ENCODE results near the gene GGT6.
"Not testable (repeated sequence)": the region's sequence is repeated elsewhere in the genome, so short reads cannot be mapped to it uniquely, and the experiment has no call there.

GGT6 gene

GRCh38 chr17:4580291-4580690 is 19.9 kb upstream of the GGT6 start:
- Histone ChIP-seq H3K36me3 (ENCODE audit: control insufficient read depth, insufficient read depth, low read length) (no peaks in the 10 kb centered on the region), H3K4me3 (ENCODE audit: low read length) (no peak overlapping the region), H3K27me3 (ENCODE audit: control insufficient read depth, insufficient read depth, low read length) (peaks cover 11% of the 10 kb centered on the region), H3K4me1 (ENCODE audit: control insufficient read depth, insufficient read depth, low read length) (no peaks in the 10 kb centered on the region), H3K27ac (ENCODE audit: low read depth, low read length) (no peak overlapping the region), H3K9ac (ENCODE audit: low read length) (no peak overlapping the region)

- H3K36me3 ChIP-seq (ENCODE audit: control insufficient read depth, insufficient read depth, low read length) = no peaks in the 10 kb centered on the region
Measured at GRCh38 chr17:4579678-4580077, 19.3 kb upstream of the GGT6 start.

GRCh38 chr17:4578349-4578748 is 18.0 kb upstream of the GGT6 start:
- H3K27me3 ChIP-seq (ENCODE audit: control insufficient read depth, insufficient read depth, low read length); H3K9ac ChIP-seq (ENCODE audit: low read length); H3K36me3 ChIP-seq (ENCODE audit: control insufficient read depth, insufficient read depth, low read length); H3K27ac ChIP-seq (ENCODE audit: low read depth, low read length); H3K4me3 ChIP-seq (ENCODE audit: low read length); H3K4me1 ChIP-seq (ENCODE audit: control insufficient read depth, insufficient read depth, low read length): not testable (repeated sequence)

More at GRCh38 chr17:4579678-4580077, 19.3 kb upstream of the GGT6 start:
- Histone ChIP-seq H3K9ac (ENCODE audit: low read length) (no peak overlapping the region), H3K4me1 (ENCODE audit: control insufficient read depth, insufficient read depth, low read length) (no peaks in the 10 kb centered on the region), H3K27me3 (ENCODE audit: control insufficient read depth, insufficient read depth, low read length) (peaks cover 8% of the 10 kb centered on the region), H3K4me3 (ENCODE audit: low read length) (no peak overlapping the region), H3K27ac (ENCODE audit: low read depth, low read length) (no peak overlapping the region)

GRCh38 chr17:4577386-4577993 is 17.1 kb upstream of the GGT6 start:
- no peaks in the 10 kb centered on the region for H3K4me1 ChIP-seq (ENCODE audit: control insufficient read depth, insufficient read depth, low read length)
- H3K4me3 ChIP-seq (ENCODE audit: low read length) = no peak overlapping the region
- no peaks in the 10 kb centered on the region for H3K36me3 ChIP-seq (ENCODE audit: control insufficient read depth, insufficient read depth, low read length)
- no peak overlapping the region for H3K9ac ChIP-seq (ENCODE audit: low read length)
- peaks cover 6% of the 10 kb centered on the region for H3K27me3 ChIP-seq (ENCODE audit: control insufficient read depth, insufficient read depth, low read length)
- no peak overlapping the region for H3K27ac ChIP-seq (ENCODE audit: low read depth, low read length)

GRCh38 chr17:4576729-4577322 is 16.4 kb upstream of the GGT6 start:
- Histone ChIP-seq H3K27ac (ENCODE audit: low read depth, low read length) (no peak overlapping the region), H3K9ac (ENCODE audit: low read length) (no peak overlapping the region), H3K36me3 (ENCODE audit: control insufficient read depth, insufficient read depth, low read length) (no peaks in the 10 kb centered on the region), H3K27me3 (ENCODE audit: control insufficient read depth, insufficient read depth, low read length) (peaks cover 2% of the 10 kb centered on the region), H3K4me3 (ENCODE audit: low read length) (no peak overlapping the region), H3K4me1 (ENCODE audit: control insufficient read depth, insufficient read depth, low read length) (no peaks in the 10 kb centered on the region)

GRCh38 chr17:4576161-4576558 is 15.8 kb upstream of the GGT6 start:
- Histone ChIP-seq H3K27ac (ENCODE audit: low read depth, low read length) (no peak overlapping the region), H3K9ac (ENCODE audit: low read length) (no peak overlapping the region), H3K4me1 (ENCODE audit: control insufficient read depth, insufficient read depth, low read length) (no peaks in the 10 kb centered on the region), H3K36me3 (ENCODE audit: control insufficient read depth, insufficient read depth, low read length) (no peaks in the 10 kb centered on the region), H3K4me3 (ENCODE audit: low read length) (no peak overlapping the region), H3K27me3 (ENCODE audit: control insufficient read depth, insufficient read depth, low read length) (no peaks in the 10 kb centered on the region)

GRCh38 chr17:4574448-4575045 is 14.2 kb upstream of the GGT6 start:
- Histone ChIP-seq H3K36me3 (ENCODE audit: control insufficient read depth, insufficient read depth, low read length) (no peaks in the 10 kb centered on the region), H3K4me1 (ENCODE audit: control insufficient read depth, insufficient read depth, low read length) (no peaks in the 10 kb centered on the region), H3K4me3 (ENCODE audit: low read length) (no peak overlapping the region), H3K9ac (ENCODE audit: low read length) (no peak overlapping the region), H3K27ac (ENCODE audit: low read depth, low read length) (no peak overlapping the region), H3K27me3 (ENCODE audit: control insufficient read depth, insufficient read depth, low read length) (no peaks in the 10 kb centered on the region)

- Histone ChIP-seq H3K4me3 (ENCODE audit: low read length) (no peak overlapping the region), H3K4me1 (ENCODE audit: control insufficient read depth, insufficient read depth, low read length) (no peaks in the 10 kb centered on the region), H3K27ac (ENCODE audit: low read depth, low read length) (no peak overlapping the region), H3K9ac (ENCODE audit: low read length) (no peak overlapping the region), H3K27me3 (ENCODE audit: control insufficient read depth, insufficient read depth, low read length) (no peaks in the 10 kb centered on the region), H3K36me3 (ENCODE audit: control insufficient read depth, insufficient read depth, low read length) (no peaks in the 10 kb centered on the region)
Measured at GRCh38 chr17:4573669-4574068, 13.3 kb upstream of the GGT6 start.

GRCh38 chr17:4573115-4573514 is 12.7 kb upstream of the GGT6 start:
- H3K27me3 ChIP-seq (ENCODE audit: control insufficient read depth, insufficient read depth, low read length) = no peaks in the 10 kb centered on the region
- H3K9ac ChIP-seq (ENCODE audit: low read length) = no peak overlapping the region
- no peak overlapping the region for H3K4me3 ChIP-seq (ENCODE audit: low read length)
- H3K4me1 ChIP-seq (ENCODE audit: control insufficient read depth, insufficient read depth, low read length) = no peaks in the 10 kb centered on the region
- H3K36me3 ChIP-seq (ENCODE audit: control insufficient read depth, insufficient read depth, low read length) = no peaks in the 10 kb centered on the region
- H3K27ac ChIP-seq (ENCODE audit: low read depth, low read length) = no peak overlapping the region

GRCh38 chr17:4572131-4572530 is 11.8 kb upstream of the GGT6 start:
- no peaks in the 10 kb centered on the region for H3K4me1 ChIP-seq (ENCODE audit: control insufficient read depth, insufficient read depth, low read length)
- no peaks in the 10 kb centered on the region for H3K27me3 ChIP-seq (ENCODE audit: control insufficient read depth, insufficient read depth, low read length)
- H3K36me3 ChIP-seq (ENCODE audit: control insufficient read depth, insufficient read depth, low read length) = no peaks in the 10 kb centered on the region
- no peak overlapping the region for H3K9ac ChIP-seq (ENCODE audit: low read length)
- H3K27ac ChIP-seq (ENCODE audit: low read depth, low read length) = no peak overlapping the region
- no peak overlapping the region for H3K4me3 ChIP-seq (ENCODE audit: low read length)

- no peak overlapping the region for H3K9ac ChIP-seq (ENCODE audit: low read length)
- H3K27ac ChIP-seq (ENCODE audit: low read depth, low read length) = no peak overlapping the region
- H3K4me3 ChIP-seq (ENCODE audit: low read length) = no peak overlapping the region
- no peaks in the 10 kb centered on the region for H3K27me3 ChIP-seq (ENCODE audit: control insufficient read depth, insufficient read depth, low read length)
- H3K36me3 ChIP-seq (ENCODE audit: control insufficient read depth, insufficient read depth, low read length) = no peaks in the 10 kb centered on the region
- H3K4me1 ChIP-seq (ENCODE audit: control insufficient read depth, insufficient read depth, low read length) = no peaks in the 10 kb centered on the region
Measured at GRCh38 chr17:4569591-4569990, 9.2 kb upstream of the GGT6 start.

- Histone ChIP-seq H3K27ac (ENCODE audit: low read depth, low read length) (no peak overlapping the region), H3K4me3 (ENCODE audit: low read length) (no peak overlapping the region), H3K9ac (ENCODE audit: low read length) (no peak overlapping the region), H3K27me3 (ENCODE audit: control insufficient read depth, insufficient read depth, low read length) (no peaks in the 10 kb centered on the region), H3K4me1 (ENCODE audit: control insufficient read depth, insufficient read depth, low read length) (no peaks in the 10 kb centered on the region), H3K36me3 (ENCODE audit: control insufficient read depth, insufficient read depth, low read length) (no peaks in the 10 kb centered on the region)
Measured at GRCh38 chr17:4566785-4567184, 6.4 kb upstream of the GGT6 start.
